Astrocyte (in vitro differentiated cells and primary cell): Measurements from ENCODE around the gene UMODL1.

Source experiments
- EZH2 ChIP-seq: IDR thresholded peaks from 2 replicates; pipeline ENCODE4 v1.6.1; 2012; ENCODE audit warnings: mild to moderate bottlenecking, low read length, inconsistent platforms; ENCODE audit not compliant: insufficient read depth
- TF ChIP-seq, protein P1 (sequence below): IDR thresholded peaks from 2 replicates; pipeline ENCODE4 v1.5.1; 2011; ENCODE audit warnings: low read depth, mild to moderate bottlenecking, inconsistent platforms, low read length, moderate library complexity; ENCODE audit not compliant: insufficient read depth

DNA sequence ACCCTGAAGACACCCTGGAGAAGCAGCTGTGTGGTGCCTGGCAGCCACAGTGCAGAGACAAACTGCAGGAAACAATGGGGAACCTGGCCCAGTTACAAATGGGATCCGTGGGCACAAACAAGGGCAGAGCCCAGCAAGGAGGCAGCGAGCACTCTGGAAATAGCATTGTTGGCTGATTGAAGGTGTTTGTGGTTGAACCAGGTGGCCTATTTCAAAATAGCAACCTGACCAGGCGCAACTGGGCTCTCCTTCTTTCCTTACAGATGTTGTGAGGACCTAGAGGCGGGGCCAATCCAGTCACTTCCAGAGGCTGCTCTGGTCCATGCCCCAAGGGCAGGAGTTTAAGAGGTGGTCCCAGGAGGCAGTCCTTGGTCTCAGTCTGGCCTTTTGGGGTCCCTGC is 39.3 kb upstream of the UMODL1 start:
- TF ChIP-seq, protein P1, sequence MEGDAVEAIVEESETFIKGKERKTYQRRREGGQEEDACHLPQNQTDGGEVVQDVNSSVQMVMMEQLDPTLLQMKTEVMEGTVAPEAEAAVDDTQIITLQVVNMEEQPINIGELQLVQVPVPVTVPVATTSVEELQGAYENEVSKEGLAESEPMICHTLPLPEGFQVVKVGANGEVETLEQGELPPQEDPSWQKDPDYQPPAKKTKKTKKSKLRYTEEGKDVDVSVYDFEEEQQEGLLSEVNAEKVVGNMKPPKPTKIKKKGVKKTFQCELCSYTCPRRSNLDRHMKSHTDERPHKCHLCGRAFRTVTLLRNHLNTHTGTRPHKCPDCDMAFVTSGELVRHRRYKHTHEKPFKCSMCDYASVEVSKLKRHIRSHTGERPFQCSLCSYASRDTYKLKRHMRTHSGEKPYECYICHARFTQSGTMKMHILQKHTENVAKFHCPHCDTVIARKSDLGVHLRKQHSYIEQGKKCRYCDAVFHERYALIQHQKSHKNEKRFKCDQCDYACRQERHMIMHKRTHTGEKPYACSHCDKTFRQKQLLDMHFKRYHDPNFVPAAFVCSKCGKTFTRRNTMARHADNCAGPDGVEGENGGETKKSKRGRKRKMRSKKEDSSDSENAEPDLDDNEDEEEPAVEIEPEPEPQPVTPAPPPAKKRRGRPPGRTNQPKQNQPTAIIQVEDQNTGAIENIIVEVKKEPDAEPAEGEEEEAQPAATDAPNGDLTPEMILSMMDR, result no peak
- no peak for TF ChIP-seq EZH2
